HCT116 (cell line): ENCODE results near the gene P2RX3.

ENCODE experiments used
- EGR1 ChIP-seq: IDR thresholded peaks from 2 replicates; pipeline ENCODE4 v1.6.1; 2012; ENCODE audit warnings: low read depth
- EZH2phosphoT487 ChIP-seq: fragments of 200-600 bp; IDR thresholded peaks from 2 replicates; pipeline ENCODE4 v1.6.1; 2018; ENCODE audit warnings: antibody characterized with exemption, borderline replicate concordance
- POLR2A ChIP-seq: IDR thresholded peaks from 2 replicates; pipeline ENCODE4 v1.7.0; 2011; ENCODE audit warnings: borderline replicate concordance; ENCODE audit not compliant: insufficient read depth, insufficient read length; ENCODE audit errors: extremely low read depth
- POLR2AphosphoS5 ChIP-seq: IDR thresholded peaks from 2 replicates; pipeline ENCODE4 v1.6.1; 2011; ENCODE audit warnings: mild to moderate bottlenecking, low read depth, low read length, moderate library complexity
- SIN3A ChIP-seq: IDR thresholded peaks from 2 replicates; pipeline ENCODE4 v1.6.1; 2012; ENCODE audit warnings: low read depth
- SP1 ChIP-seq: IDR thresholded peaks from 2 replicates; pipeline ENCODE4 v1.6.1; 2012; ENCODE audit warnings: low read depth
- YY1 ChIP-seq: IDR thresholded peaks from 2 replicates; pipeline ENCODE4 v1.6.1; 2011; ENCODE audit warnings: low read length, low read depth, moderate library complexity, mild to moderate bottlenecking; ENCODE audit not compliant: insufficient replicate concordance; ENCODE audit errors: extremely low read depth
- ZFX ChIP-seq: fragments of 450-650 bp; IDR thresholded peaks from 2 replicates; pipeline ENCODE4 v1.6.1; 2017
- ZNF274 ChIP-seq: fragments of 200-500 bp; sonication (Bioruptor generic); IDR thresholded peaks from 2 replicates; pipeline ENCODE4 v1.6.1; 2014; ENCODE audit warnings: mild to moderate bottlenecking, low read depth, low read length, inconsistent platforms
- TF ChIP-seq, protein P1 (sequence below), 3 experiments: fragments of 200-600 bp in 1 of 3; sonication (generic) in 1 of 3; IDR thresholded peaks in 2 of 3; conservative IDR thresholded peaks in 1 of 3; 2 replicates each; pipeline ENCODE4 v1.5.1; 2012 to 2017; ENCODE audit warnings: low read depth in 2 of 3, low read length in 2 of 3, antibody characterized with exemption in 1 of 3, borderline replicate concordance in 1 of 3, control low read depth in 1 of 3, mild to moderate bottlenecking in 1 of 3, mixed read lengths in 1 of 3, mixed run types in 1 of 3, moderate library complexity in 1 of 3; ENCODE audit not compliant: insufficient read depth in 1 of 3
- TF ChIP-seq, protein P2 (sequence below): IDR thresholded peaks from 2 replicates; pipeline ENCODE4 v1.6.1; 2012

GRCh38 chr11:57314221-57314973 lies 23.8 kb upstream of the P2RX3 start:
- no peak for TF ChIP-seq EZH2phosphoT487
- no peak for TF ChIP-seq SIN3A
- no peak for TF ChIP-seq POLR2A
- no peak for TF ChIP-seq SP1
- no peak for TF ChIP-seq ZNF274
- no peak for TF ChIP-seq EGR1
- TF ChIP-seq, protein P1, sequence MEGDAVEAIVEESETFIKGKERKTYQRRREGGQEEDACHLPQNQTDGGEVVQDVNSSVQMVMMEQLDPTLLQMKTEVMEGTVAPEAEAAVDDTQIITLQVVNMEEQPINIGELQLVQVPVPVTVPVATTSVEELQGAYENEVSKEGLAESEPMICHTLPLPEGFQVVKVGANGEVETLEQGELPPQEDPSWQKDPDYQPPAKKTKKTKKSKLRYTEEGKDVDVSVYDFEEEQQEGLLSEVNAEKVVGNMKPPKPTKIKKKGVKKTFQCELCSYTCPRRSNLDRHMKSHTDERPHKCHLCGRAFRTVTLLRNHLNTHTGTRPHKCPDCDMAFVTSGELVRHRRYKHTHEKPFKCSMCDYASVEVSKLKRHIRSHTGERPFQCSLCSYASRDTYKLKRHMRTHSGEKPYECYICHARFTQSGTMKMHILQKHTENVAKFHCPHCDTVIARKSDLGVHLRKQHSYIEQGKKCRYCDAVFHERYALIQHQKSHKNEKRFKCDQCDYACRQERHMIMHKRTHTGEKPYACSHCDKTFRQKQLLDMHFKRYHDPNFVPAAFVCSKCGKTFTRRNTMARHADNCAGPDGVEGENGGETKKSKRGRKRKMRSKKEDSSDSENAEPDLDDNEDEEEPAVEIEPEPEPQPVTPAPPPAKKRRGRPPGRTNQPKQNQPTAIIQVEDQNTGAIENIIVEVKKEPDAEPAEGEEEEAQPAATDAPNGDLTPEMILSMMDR (IDR thresholded peaks at IDR 0.05 in 2 of 3, conservative IDR thresholded peaks at IDR 0.05 in 1 of 3; ENCODE audit: borderline replicate concordance in 1 of 3, insufficient read depth in 1 of 3, low read depth in 2 of 3, low read length in 2 of 3): no peak
- no peak for TF ChIP-seq POLR2AphosphoS5
- no peak for TF ChIP-seq ZFX
- TF ChIP-seq YY1: no peak
- TF ChIP-seq, protein P2, sequence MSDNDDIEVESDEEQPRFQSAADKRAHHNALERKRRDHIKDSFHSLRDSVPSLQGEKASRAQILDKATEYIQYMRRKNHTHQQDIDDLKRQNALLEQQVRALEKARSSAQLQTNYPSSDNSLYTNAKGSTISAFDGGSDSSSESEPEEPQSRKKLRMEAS: no peak
